SU-DHL-6 (cell line): Measurements from ENCODE around the gene TADA2A.

Experiments used
- H2AFZ ChIP-seq: fragments of 200-600 bp; sonication (generic); 2 replicates; pipeline ENCODE4 v1.6.1; 2014; ENCODE audit warnings: low read depth, mild to moderate bottlenecking, moderate library complexity, mixed read lengths, antibody characterized with exemption, low read length; ENCODE audit not compliant: severe bottlenecking
- H3F3A ChIP-seq: fragments of 200-600 bp; shearing (Covaris generic); 2 replicates; pipeline ENCODE4 v1.6.0; 2016; ENCODE audit warnings: antibody characterized with exemption, mild to moderate bottlenecking; ENCODE audit not compliant: insufficient read depth
- H3K27ac ChIP-seq: fragments of 200-600 bp; sonication (generic); 2 replicates; pipeline ENCODE4 v1.5.1; 2016; ENCODE audit warnings: low read depth, mild to moderate bottlenecking, low read length, moderate library complexity, mixed read lengths
- H3K27me3 ChIP-seq: fragments of 200-600 bp; sonication (generic), shearing (Covaris generic); 2 replicates; pipeline ENCODE4 v1.6.0; 2014; ENCODE audit warnings: mild to moderate bottlenecking, low read length
- H3K36me3 ChIP-seq: fragments of 200-600 bp; sonication (generic); 2 replicates; pipeline ENCODE4 v1.6.1; 2014; ENCODE audit warnings: mild to moderate bottlenecking, low read length, mixed read lengths
- H3K4me2 ChIP-seq: fragments of 300-600, 200-600 bp; shearing (Covaris generic), sonication (generic); 2 replicates; pipeline ENCODE4 v1.6.0; 2014; ENCODE audit warnings: low read length, low read depth, mild to moderate bottlenecking; ENCODE audit not compliant: poor library complexity, severe bottlenecking
- H3K4me3 ChIP-seq: fragments of 200-600 bp; sonication (generic); 2 replicates; pipeline ENCODE4 v1.5.1; 2014; ENCODE audit warnings: antibody characterized with exemption, low read length, mild to moderate bottlenecking, mixed read lengths; ENCODE audit not compliant: insufficient read depth, poor library complexity, severe bottlenecking
- H3K79me2 ChIP-seq: fragments of 200-600 bp; sonication (generic); 2 replicates; pipeline ENCODE4 v1.6.1; 2014; ENCODE audit warnings: mild to moderate bottlenecking, low read length, moderate library complexity; ENCODE audit not compliant: insufficient read depth
- H3K9ac ChIP-seq: fragments of 200-600 bp; sonication (generic); 2 replicates; pipeline ENCODE4 v1.7.0; 2014; ENCODE audit warnings: mild to moderate bottlenecking, low read length
- H3K9me2 ChIP-seq: fragments of 200-600 bp; sonication (generic); replicated peaks from 2 replicates; pipeline ENCODE4 v1.6.1; 2014; ENCODE audit warnings: low read length; ENCODE audit not compliant: insufficient read depth
- H3K9me3 ChIP-seq: fragments of 200-600 bp; sonication (generic); 2 replicates; pipeline ENCODE4 v1.6.1; 2014; ENCODE audit warnings: low read length, mixed read lengths; ENCODE audit not compliant: insufficient read depth
- H4K20me1 ChIP-seq: fragments of 200-600 bp; sonication (generic); 2 replicates; pipeline ENCODE4 v1.6.1; 2014; ENCODE audit warnings: low read depth, mild to moderate bottlenecking, antibody characterized with exemption, low read length, moderate library complexity, mixed read lengths
- CTCF ChIP-seq: fragments of 200-600 bp; sonication (generic); IDR thresholded peaks from one replicate; pipeline ENCODE4 v1.5.1; 2017; ENCODE audit warnings: antibody characterized with exemption, mild to moderate bottlenecking, low read length, moderate library complexity; ENCODE audit not compliant: insufficient read depth, poor library complexity, severe bottlenecking
- EZH2phosphoT487 ChIP-seq: fragments of 200-600 bp; sonication (generic), shearing (Covaris generic); conservative IDR thresholded peaks from 2 replicates; pipeline ENCODE4 v1.6.1; 2018; ENCODE audit warnings: mild to moderate bottlenecking, antibody characterized with exemption, low read length, moderate library complexity, mixed read lengths

TADA2A gene

GRCh38 chr17:37502009-37502936 lies 95.6 kb downstream of the TADA2A start:
- Histone ChIP-seq H3K27me3 (no peaks in the 10 kb centered on the region), H4K20me1 (no peaks in the 10 kb centered on the region; the same call in 1 of the 2 replicates), H3K4me3 (no peak overlapping the region), H3K9me3 (no peaks in the 10 kb centered on the region), H3K27ac (no peak overlapping the region), H3F3A (no peaks in the 10 kb centered on the region), H3K79me2 (peaks cover 90% of the 10 kb centered on the region), H3K36me3 (no peaks in the 10 kb centered on the region), H3K9me2 (no peaks in the 10 kb centered on the region), H2AFZ (no peak overlapping the region), H3K9ac (no peak overlapping the region), H3K4me2 (no peak overlapping the region)
- TF ChIP-seq EZH2phosphoT487 (no peak), CTCF (no peak)

DNA sequence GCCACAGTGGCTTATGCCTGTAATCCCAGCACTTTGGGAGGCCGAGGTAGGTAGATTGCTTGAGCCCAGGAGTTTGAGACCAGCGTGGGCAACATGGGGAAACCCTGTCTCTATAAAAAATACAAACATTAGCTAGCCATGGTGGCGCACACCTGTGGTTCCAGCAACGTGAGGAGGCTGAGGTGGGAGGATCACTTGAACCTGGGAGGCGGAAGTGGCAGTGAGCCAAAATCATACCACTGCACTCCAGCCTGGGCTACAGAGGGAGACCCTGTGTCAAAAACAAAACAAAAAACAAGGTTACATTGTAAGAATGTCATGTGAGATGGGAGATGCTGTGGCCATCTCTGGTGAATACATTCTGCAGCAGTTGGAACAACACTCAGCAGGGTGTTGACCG lies 96.5 kb downstream of the TADA2A start:
- Histone ChIP-seq H3K9me2 (no peaks in the 10 kb centered on the region), H2AFZ (no peak overlapping the region), H4K20me1 (no peaks in the 10 kb centered on the region; the same call in 1 of the 2 replicates), H3F3A (no peaks in the 10 kb centered on the region), H3K9me3 (no peaks in the 10 kb centered on the region), H3K4me3 (no peak overlapping the region), H3K36me3 (no peaks in the 10 kb centered on the region), H3K27me3 (no peaks in the 10 kb centered on the region), H3K79me2 (peaks cover 89% of the 10 kb centered on the region), H3K27ac (no peak overlapping the region), H3K4me2 (no peak overlapping the region), H3K9ac (no peak overlapping the region)
- no peak for TF ChIP-seq CTCF
- TF ChIP-seq EZH2phosphoT487, result no peak

GRCh38 chr17:37505333-37505732 lies 98.6 kb downstream of the TADA2A start:
- H4K20me1 ChIP-seq, result no peaks in the 10 kb centered on the region; the same call in 1 of the 2 replicates

More at GRCh38 chr17:37505333-37505732, 98.6 kb downstream of the TADA2A start:
- Histone ChIP-seq H3K27ac (no peak overlapping the region), H3K9ac (no peak overlapping the region), H3F3A (no peaks in the 10 kb centered on the region; the same call in 1 of the 2 replicates), H3K36me3 (no peaks in the 10 kb centered on the region), H3K4me2 (no peak overlapping the region), H3K27me3 (no peaks in the 10 kb centered on the region), H3K79me2 (peaks cover 85% of the 10 kb centered on the region), H3K4me3 (no peak overlapping the region), H3K9me2 (no peaks in the 10 kb centered on the region), H2AFZ (no peak overlapping the region), H3K9me3 (no peaks in the 10 kb centered on the region)
- no peak for TF ChIP-seq CTCF
- TF ChIP-seq EZH2phosphoT487, result no peak
